ENCODE data around the gene ELOA. TPM values are rescaled to one million over a fixed set of nuclear protein-coding genes. Genes with fewer than 3 reads are reported as not detected.

ELOA gene
- total and polyA plus RNA-seq, 9 of the 15 experiments (the other 6 are each of a cell fraction or from before 2014, with no cell fraction given), result 31.9 to 98.6 (median 61.3) TPM

GRCh38 chr1:23704834-23705495 lies 38.3 kb upstream of the ELOA start (continued):
- TF ChIP-seq, protein P1, sequence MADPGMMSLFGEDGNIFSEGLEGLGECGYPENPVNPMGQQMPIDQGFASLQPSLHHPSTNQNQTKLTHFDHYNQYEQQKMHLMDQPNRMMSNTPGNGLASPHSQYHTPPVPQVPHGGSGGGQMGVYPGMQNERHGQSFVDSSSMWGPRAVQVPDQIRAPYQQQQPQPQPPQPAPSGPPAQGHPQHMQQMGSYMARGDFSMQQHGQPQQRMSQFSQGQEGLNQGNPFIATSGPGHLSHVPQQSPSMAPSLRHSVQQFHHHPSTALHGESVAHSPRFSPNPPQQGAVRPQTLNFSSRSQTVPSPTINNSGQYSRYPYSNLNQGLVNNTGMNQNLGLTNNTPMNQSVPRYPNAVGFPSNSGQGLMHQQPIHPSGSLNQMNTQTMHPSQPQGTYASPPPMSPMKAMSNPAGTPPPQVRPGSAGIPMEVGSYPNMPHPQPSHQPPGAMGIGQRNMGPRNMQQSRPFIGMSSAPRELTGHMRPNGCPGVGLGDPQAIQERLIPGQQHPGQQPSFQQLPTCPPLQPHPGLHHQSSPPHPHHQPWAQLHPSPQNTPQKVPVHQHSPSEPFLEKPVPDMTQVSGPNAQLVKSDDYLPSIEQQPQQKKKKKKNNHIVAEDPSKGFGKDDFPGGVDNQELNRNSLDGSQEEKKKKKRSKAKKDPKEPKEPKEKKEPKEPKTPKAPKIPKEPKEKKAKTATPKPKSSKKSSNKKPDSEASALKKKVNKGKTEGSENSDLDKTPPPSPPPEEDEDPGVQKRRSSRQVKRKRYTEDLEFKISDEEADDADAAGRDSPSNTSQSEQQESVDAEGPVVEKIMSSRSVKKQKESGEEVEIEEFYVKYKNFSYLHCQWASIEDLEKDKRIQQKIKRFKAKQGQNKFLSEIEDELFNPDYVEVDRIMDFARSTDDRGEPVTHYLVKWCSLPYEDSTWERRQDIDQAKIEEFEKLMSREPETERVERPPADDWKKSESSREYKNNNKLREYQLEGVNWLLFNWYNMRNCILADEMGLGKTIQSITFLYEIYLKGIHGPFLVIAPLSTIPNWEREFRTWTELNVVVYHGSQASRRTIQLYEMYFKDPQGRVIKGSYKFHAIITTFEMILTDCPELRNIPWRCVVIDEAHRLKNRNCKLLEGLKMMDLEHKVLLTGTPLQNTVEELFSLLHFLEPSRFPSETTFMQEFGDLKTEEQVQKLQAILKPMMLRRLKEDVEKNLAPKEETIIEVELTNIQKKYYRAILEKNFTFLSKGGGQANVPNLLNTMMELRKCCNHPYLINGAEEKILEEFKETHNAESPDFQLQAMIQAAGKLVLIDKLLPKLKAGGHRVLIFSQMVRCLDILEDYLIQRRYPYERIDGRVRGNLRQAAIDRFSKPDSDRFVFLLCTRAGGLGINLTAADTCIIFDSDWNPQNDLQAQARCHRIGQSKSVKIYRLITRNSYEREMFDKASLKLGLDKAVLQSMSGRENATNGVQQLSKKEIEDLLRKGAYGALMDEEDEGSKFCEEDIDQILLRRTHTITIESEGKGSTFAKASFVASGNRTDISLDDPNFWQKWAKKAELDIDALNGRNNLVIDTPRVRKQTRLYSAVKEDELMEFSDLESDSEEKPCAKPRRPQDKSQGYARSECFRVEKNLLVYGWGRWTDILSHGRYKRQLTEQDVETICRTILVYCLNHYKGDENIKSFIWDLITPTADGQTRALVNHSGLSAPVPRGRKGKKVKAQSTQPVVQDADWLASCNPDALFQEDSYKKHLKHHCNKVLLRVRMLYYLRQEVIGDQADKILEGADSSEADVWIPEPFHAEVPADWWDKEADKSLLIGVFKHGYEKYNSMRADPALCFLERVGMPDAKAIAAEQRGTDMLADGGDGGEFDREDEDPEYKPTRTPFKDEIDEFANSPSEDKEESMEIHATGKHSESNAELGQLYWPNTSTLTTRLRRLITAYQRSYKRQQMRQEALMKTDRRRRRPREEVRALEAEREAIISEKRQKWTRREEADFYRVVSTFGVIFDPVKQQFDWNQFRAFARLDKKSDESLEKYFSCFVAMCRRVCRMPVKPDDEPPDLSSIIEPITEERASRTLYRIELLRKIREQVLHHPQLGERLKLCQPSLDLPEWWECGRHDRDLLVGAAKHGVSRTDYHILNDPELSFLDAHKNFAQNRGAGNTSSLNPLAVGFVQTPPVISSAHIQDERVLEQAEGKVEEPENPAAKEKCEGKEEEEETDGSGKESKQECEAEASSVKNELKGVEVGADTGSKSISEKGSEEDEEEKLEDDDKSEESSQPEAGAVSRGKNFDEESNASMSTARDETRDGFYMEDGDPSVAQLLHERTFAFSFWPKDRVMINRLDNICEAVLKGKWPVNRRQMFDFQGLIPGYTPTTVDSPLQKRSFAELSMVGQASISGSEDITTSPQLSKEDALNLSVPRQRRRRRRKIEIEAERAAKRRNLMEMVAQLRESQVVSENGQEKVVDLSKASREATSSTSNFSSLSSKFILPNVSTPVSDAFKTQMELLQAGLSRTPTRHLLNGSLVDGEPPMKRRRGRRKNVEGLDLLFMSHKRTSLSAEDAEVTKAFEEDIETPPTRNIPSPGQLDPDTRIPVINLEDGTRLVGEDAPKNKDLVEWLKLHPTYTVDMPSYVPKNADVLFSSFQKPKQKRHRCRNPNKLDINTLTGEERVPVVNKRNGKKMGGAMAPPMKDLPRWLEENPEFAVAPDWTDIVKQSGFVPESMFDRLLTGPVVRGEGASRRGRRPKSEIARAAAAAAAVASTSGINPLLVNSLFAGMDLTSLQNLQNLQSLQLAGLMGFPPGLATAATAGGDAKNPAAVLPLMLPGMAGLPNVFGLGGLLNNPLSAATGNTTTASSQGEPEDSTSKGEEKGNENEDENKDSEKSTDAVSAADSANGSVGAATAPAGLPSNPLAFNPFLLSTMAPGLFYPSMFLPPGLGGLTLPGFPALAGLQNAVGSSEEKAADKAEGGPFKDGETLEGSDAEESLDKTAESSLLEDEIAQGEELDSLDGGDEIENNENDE (IDR thresholded peaks at IDR 0.05; ENCODE audit: low read depth, low read length), result no peak

Data from K562 (cell line).